CD4-positive, alpha-beta T cell treated with Interleukin-12 subunit alpha and Interleukin-12 subunit beta, for 1 hour (primary cell): Measurements from ENCODE around the gene COX4I2.

ENCODE experiments used
- DNase-seq: peaks from one replicate; pipeline ENCODE4 v3.0.0-alpha.2; 2020

COX4I2 gene

DNA sequence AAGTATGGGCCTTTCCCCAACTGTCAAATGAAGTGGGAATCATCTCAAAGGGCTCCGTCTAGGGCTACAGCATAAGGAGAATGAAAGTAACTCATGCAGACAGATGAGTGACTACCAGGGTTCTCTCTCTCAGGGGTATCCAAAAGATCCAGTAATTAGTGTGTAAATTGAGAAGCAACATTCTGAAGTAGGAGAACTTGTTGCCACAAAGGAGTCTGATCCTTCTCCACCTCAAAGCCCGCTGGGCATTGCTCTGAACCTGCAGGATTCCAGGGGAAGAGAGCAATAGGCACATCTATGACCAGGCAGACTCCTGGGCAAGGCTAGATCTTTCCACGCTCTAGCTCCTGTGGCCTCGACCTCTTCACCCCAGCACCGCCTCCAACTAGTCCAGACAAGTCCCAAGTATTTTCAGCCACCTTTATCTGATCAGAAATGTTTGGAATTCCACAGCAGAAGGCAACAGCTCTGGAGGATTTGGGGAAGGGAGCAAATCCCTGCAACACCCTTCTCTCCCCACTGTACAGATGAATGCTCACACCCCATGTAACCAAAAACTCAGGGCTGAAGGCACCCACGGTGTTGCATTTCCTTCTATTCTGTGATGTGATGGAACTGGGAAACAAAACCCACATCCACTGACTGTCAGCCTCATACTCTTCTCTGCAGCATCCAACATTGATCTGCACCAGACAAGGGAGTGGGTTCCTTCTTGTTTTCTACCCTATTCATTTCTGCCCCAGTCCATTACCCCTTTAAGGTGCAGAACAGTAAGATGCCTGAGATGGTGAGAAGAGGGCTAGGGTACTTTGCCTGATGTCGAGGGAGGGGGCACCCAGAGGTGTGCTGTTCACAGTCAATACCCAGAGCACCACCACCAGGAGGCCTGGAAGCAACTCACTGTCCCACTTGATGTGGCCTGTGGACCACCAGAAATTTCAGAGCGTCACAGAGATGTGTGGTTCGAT, 41.0 kb downstream of the COX4I2 start:
- no peak for DNase-seq

DNA sequence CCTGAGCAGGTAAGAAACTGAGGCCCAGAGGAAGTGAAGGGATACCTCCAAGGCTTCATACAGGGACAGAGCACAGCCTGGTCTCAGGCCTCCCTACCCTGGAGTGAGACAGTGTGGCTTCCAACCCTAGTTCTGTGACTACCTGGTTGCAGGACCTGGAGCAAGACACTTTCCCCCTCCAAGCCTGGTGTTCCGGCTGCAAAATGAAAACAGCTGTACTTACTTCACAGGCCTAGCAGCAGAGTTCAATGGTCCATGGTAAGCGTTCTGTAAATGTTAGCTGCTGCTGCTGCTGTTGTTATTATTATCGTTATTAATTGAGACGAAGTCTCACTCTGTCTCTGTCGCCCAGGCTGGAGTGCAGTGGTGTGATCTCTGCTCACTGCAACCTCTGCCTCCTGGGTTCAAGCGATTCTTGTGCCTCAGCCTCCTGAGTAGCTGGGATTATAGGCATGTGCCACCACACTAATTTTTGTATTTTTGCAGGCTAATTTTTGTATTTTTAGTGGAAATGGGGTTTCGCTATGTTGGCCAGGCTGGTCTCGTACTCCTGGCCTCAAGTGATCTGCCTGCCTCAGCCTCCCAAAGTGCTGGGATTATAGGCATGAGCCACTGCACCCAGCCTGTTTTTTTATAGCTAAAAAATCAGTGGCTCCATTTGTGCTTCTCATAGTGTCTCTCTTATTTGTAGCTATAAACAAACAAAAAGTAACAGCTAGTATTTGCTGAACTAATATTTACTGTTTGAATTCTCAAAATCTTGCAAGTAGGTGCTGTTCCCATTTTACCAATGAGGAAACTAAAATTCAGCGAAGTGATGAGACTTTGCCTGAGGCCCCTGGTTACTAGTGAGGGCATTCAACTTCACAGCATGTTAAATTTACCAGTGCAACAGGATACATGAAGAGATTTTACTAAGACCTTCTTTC, 41.9 kb downstream of the COX4I2 start:
- DNase-seq, result no peak

DNA sequence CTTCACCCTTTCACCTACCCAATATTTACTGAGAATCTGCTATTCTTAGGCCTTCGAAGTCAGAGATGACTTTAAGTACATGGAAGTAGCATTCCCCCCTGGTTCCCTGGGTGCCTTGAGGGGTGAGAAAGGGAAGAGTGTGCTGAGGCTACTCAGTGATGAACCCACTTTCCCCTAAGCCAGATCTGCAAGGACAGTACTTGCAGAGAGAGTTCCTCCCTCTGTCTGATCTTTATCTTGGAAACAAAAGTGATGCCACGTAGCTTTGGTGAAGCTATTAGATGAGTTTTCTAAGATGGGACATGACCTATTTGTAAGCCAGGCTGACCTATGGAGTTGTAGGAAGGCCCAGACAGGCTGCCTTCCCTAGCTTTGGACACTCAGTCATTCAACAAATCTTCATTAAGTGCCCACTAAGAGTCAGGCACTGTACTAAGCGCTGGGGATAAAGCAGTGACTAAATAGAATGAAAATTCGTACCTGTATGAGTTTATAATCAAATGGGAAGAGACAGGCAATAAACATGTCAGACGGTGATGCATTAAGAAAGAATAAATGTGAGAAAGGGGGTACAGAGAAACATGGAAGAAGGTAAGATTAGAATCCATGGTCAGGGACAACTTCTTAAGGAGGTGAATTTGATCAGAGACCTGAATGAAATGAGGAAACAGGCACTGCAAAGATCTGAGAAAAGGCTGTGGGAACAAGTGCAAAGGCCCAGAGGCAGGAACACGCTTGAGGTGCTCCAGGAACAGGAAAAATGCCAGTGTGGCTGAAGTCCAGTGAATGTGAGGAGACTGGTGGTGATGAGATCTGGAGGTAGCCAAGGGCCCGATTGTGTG, 42.8 kb downstream of the COX4I2 start:
- DNase-seq, result no peak

DNA sequence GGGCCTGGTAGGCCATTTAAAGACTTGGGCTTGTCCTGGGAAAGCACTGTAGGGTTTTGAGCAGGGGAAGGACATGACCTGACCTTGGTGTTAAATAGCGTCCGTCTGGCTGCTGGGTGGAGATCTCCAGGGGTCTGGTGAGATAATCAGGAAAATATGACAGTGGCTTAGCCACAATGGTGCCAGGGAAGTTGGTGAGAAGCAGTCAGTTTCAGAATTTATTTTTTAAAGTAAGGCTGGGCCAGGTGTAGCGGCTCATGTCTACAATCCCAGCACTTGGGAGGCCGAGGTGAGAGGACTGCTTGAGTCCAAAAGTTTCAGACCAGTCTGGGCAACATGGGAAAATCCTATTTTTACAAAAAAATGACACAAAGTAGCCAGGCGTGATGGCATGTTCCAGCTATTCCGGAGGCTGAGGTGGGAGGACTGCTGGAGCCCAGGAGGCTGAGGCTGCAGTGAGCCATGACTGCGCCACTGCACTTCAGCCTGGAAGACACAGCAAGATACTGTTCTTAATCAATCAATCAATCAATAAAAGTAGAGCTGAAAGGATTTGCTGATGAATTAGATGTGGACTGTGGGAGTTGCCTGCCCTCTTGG, 43.5 kb downstream of the COX4I2 start:
- no peak for DNase-seq

DNA sequence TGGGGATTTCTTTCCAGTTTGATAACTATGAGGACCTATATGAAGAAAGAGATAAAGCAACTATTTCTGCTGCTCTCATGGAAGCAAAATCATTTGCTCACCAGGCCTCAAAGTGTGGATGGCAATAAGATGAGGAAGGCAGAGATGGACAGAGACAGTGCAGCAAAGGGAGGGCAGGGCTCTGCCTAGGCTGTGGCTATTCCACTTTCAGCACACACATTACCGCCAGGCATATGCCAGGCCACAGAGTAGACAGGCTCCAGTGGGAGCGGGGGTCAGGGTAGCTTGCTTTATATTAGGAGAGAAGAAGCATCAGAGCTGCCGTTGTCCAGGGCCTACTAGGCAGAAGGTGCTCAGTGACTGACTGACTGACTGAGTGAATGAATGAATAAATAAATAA, 44.1 kb downstream of the COX4I2 start:
- DNase-seq, result no peak

DNA sequence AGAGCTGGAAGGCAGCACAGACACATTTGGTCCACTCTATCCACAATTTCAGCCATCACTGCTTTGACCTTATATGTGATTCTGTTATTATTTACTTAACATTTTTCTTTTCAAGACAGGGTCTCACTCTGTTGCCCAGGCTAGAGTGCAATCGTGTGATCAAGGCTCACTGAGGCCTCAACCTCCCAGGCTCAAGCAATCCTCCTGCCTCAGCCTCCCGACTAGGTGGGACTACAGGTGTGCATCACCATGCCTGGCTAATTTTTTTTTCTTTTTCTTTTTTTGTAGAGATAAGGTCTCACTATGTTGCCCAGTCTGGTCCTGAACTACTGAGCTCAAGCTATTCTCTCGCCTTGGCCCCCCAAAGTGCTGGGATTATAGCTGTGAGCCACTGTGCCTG, 44.6 kb downstream of the COX4I2 start:
- DNase-seq, result no peak

DNA sequence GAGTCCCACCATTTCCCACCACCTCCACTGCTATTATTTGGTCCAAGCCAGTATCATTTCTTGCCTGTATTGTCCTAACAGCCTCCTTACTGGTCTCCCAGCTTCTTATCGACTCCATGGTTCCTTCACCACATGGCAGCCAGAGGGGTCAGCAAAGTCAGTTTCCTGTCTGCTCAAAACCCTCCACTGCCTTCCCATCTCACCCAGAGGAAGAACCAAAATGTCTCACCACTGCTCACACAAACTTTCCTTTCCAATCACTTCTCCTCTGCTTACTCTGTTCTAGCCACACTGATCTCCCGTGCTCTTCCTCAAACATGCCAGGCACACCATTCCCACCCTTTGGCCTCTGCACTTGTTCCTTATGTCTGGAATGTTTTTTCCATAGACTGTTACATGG, 45.2 kb downstream of the COX4I2 start:
- DNase-seq, result no peak

DNA sequence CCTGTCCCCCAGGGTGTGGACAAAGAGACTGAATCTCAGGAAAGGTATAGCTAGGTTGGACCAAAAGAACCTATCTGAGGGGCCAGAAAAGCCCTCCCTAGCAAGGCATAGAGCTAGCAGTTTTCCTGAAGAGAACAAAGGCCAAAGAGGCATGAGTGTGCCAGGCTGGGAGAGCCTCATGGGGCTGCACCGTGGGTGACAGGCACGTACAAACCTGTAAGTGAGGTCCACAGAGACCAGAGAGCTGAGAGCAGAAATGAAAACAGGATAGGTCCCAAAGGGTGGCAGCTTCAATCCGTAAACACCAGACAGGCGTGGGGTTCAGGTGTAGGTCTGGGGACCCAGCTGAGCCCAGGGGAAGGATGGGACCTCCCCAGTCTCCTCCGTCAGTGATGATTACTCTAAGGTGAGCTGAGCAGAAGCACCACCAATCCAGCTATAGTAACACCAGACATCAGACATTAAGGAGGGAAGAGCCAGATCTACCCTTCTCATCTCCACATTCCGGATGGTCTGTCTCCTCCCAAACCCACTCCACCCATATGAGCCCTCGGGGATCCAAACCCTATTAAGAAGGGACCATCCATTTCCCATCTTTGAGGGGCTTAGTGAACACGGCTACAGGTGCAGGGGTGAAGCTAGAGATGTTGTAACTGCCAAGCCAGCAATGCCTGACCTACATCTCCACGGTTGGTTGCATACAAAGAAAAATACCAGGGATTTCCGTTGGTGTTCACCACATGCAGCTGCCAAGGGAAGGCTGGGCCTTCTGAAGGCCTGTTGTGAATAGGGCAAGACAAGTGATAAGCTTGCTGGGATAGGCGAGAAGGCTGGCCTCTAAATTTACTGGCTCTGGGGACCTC, 46.7 kb downstream of the COX4I2 start:
- DNase-seq, result peak; percentile 30

DNA sequence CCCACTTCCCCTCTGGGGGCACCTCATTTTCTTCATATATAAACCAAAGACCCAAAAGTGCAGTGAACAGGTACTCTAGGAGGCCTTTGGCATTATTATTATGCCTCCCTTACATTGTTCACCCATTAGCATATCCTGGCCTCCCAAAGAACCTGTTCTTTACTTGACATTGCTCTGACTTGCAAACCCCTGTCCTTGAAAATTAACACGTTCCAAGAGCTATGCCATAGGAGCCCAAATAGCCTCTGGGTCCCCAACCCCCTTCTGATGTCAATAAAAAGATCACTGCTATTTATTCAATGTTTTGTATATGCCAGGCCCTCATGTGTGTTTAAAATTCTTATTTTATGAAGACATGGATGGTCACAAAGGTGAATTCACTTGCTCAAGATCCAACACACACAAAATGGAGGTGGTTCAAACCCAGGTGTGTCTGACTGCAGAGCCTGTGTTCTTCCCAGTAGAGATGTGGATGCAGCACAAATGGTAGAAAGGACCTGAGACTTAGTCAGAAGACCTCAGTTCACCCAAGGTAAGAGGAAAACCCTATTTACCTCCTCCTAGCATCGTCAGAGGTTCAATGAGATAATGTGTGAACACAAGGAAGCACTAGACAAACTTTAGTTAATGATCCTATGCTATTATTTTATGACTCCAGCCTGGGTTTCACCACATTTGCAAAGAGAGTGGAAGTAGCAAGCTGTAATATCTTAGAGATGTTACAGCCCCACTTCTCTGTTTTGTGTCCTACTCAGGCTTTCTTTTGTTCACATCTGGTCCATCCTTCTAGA, 48.3 kb downstream of the COX4I2 start:
- DNase-seq, result no peak

DNA sequence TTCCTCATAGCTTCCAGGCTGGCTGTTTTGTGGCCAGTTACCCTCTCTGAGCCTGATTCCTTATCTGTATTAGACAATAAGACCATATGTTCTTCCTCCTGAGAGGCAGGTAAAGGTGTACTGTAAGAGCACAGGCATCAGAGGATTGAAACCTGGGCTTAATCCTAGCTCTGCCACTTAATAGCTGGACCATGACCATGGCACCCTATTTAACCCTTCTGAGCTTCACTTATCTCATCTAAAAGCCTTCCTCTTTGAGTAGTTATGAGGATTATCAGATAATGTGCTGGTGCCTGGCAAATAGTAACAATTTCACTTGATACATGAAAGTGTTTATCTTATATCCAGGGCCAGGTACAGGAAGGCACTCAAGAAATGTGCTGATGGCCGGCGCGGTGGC, 50.1 kb downstream of the COX4I2 start:
- no peak for DNase-seq

DNA sequence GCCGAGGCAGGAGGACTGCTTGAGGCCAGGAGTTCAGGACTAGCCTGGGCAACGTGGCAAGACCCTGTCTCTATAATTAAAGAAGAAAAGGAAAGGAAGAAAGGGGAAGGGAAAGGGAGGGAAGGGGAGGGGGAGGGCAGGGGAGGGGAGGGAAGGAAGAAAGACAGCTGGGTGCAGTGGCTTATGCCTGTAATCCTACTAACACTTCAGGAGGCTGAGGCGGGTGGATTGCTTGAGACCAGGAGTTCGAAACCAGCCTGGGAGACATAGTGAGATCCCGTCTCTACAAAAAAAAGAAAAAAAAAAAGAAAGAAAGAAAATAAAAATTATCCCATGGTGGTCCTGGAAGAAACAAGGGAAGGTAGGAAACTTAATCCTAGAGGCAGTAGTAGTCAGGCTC, 51.4 kb downstream of the COX4I2 start:
- no peak for DNase-seq

DNA sequence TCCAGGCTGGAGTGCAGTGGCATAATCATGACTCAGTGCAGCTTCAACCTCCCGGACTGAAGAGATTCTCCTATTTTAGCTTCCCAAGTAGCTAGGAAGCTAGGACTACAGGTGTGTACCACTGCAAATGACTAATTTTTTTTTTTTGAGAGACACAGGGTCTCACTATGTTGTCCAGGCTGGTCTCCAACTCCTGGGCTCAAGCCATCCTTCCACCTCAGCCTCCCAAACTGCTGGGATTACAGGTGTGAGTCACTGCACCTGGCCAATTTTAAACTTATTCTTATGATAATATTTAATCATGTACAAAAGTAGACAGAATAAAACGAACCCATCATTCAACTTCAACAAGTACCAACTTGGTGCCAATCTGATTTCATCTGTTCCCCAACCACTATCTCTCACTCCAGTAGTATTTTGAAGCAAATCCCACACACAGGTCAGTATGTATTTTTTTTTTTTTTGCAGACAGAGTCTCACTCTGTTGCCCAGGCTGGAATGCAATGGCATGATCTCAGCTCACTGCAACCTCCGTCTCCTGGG, 52.5 kb downstream of the COX4I2 start:
- DNase-seq, result no peak

DNA sequence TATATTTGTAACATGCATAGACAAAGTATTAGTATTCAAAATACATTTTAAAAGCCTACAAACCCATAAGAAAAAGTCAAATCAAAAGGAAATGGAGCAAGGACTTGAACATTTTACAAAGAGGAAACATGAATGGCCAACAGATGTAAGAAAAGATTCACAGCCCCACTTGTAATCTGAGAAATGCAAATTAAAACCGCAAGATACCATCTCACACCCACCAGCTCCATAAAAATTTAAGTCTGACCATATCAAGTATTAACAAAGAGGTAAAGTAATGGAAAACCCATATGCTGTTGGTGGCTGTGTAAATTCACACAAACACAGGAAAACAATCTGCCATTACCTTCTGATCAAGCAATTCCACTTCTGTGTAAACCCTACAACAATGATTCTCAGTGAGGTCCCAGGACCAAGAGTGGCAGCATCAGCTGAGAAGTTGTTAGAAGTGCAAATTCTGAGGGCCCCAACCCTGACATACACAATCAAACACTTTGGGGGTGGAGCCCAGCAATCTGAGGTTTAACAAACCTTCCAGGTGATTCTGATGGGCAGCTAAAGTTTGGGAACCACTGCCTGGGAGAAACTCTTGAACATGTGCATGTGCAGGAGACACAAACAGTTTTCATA, 54.0 kb downstream of the COX4I2 start:
- DNase-seq, result no peak

DNA sequence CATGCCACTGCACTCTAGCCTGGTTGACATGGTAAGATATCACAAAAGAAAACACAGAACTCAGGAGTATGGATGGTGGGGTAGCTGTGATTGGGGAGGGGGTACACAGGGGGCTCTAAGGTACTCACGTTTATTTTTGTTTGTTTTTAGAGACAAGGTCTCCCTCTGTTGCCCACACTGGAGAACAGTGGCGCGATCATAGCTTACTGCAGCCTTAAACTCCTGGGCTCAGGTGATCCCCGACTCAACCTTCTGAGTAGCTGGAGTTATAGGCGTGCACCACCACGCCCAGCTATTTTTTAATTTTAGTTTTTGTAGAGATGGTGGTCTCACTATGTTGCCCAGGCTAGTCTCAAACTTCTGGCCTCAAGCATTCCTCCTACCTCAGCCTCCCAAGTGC, 55.7 kb downstream of the COX4I2 start:
- DNase-seq, result no peak

DNA sequence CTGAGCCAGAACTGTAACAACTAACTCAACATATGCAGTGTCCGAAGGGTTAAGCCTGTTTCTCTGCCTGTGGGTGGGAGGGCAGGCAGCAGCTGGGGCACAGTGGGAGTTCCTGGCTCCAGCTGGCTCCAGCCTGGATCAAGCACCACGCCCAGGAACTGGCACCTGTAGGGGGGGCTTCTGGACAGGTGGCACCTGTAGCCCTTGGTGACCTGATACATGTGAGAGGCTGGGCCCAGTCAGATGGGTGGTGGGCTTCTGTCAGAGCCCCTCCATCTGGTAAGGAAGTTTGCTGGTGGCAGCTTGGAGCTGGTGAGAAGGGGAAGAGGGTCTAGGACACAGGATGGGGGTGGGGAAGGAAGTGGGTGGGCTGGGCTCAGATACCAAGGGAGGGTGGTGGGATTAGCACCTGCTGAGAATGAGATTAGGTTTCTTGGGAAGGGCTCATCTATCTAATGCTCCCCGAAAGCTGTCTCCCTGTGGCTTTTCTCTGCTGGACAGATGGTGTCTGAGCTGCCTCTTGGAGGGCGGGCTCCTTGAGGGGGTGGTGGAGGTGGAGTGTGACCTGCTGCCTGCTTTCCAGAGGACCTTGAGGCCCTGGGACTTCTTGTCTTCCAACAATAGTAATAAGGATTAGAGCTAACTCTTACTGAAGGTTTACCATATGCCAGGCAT, 56.4 kb downstream of the COX4I2 start:
- no peak for DNase-seq
